ENCODE data around the gene DNAJB7. TPM values are rescaled to one million over a fixed set of nuclear protein-coding genes. Genes with fewer than 3 reads are reported as not detected.

DNAJB7 gene
- total and polyA plus RNA-seq, 2 experiments from 2014 or later: 0.63 TPM; not detected in 1

DNA sequence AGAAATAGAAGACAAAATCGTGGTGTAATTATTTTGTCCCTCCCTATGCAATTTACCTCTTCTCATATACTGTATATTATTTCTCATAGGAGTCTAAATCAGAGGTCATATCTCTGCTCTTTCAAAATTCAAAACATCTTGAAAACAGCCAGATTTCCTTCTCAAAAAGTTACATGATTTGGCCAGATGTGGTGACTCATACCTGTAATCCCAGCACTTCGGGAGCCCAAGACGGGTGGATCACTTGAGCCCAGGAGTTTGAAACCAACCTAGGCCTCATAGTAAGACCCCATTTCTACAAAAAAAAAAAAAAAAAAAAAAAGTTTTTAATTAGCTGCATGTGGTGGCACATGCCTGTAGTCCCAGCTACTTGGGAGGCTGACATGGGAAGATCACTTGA lies 29.0 kb upstream of the DNAJB7 start:
- Histone ChIP-seq H3K27me3 (ENCODE audit: insufficient read depth) (no peaks in the 10 kb centered on the region), H3K79me2 (replicated peaks; ENCODE audit: insufficient read depth) (no peaks in the 10 kb centered on the region), H3K9me2 (ENCODE audit: insufficient read depth) (no peaks in the 10 kb centered on the region), H3K27ac (ENCODE audit: low read depth) (no peak overlapping the region), H4K20me1 (replicated peaks; ENCODE audit: insufficient read depth) (no peaks in the 10 kb centered on the region), H3K36me3 (ENCODE audit: insufficient read depth) (peaks cover 8% of the 10 kb centered on the region), H3F3A (replicated peaks; ENCODE audit: low read depth) (no peaks in the 10 kb centered on the region), H3K4me1 (ENCODE audit: insufficient read depth) (no peaks in the 10 kb centered on the region), H3K4me2 (no peak overlapping the region), H2AFZ (no peak overlapping the region), H3K4me3 (no peak overlapping the region)
- Mint-ChIP-seq H3K9me3 (no peaks in the 10 kb centered on the region), H3K27me3 (ENCODE audit: insufficient read depth, low read depth, poor library complexity) (no peaks in the 10 kb centered on the region), H3K36me3 (ENCODE audit: low read depth) (peaks cover 26% of the 10 kb centered on the region), H3K4me1 (no peaks in the 10 kb centered on the region), H3K27ac (no peak overlapping the region), H3K4me3 (no peak overlapping the region)
- TF ChIP-seq EZH2phosphoT487 (IDR thresholded peaks at IDR 0.05; ENCODE audit: unreplicated experiment) (no peak), JUNB (IDR thresholded peaks at IDR 0.05; ENCODE audit: unreplicated experiment) (no peak), POLR2AphosphoS5 (IDR thresholded peaks at IDR 0.05; ENCODE audit: low read depth) (no peak), ZNF114 (CRISPR knock-in tag; IDR thresholded peaks at IDR 0.05) (no peak), STAT1 (IDR thresholded peaks at IDR 0.05; ENCODE audit: unreplicated experiment) (no peak), CREB1 (CRISPR knock-in tag; IDR thresholded peaks at IDR 0.05; ENCODE audit: low read depth) (no peak), NANOG (IDR thresholded peaks at IDR 0.05; ENCODE audit: borderline replicate concordance) (no peak), ZNF331 (CRISPR knock-in tag; IDR thresholded peaks at IDR 0.05; ENCODE audit: low read depth) (no peak), EZH2 (IDR thresholded peaks at IDR 0.05; ENCODE audit: low read depth, unreplicated experiment) (no peak)
- TF ChIP-seq, protein P1, sequence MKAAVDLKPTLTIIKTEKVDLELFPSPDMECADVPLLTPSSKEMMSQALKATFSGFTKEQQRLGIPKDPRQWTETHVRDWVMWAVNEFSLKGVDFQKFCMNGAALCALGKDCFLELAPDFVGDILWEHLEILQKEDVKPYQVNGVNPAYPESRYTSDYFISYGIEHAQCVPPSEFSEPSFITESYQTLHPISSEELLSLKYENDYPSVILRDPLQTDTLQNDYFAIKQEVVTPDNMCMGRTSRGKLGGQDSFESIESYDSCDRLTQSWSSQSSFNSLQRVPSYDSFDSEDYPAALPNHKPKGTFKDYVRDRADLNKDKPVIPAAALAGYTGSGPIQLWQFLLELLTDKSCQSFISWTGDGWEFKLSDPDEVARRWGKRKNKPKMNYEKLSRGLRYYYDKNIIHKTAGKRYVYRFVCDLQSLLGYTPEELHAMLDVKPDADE (IDR thresholded peaks at IDR 0.05): no peak
- TF ChIP-seq, protein P2, sequence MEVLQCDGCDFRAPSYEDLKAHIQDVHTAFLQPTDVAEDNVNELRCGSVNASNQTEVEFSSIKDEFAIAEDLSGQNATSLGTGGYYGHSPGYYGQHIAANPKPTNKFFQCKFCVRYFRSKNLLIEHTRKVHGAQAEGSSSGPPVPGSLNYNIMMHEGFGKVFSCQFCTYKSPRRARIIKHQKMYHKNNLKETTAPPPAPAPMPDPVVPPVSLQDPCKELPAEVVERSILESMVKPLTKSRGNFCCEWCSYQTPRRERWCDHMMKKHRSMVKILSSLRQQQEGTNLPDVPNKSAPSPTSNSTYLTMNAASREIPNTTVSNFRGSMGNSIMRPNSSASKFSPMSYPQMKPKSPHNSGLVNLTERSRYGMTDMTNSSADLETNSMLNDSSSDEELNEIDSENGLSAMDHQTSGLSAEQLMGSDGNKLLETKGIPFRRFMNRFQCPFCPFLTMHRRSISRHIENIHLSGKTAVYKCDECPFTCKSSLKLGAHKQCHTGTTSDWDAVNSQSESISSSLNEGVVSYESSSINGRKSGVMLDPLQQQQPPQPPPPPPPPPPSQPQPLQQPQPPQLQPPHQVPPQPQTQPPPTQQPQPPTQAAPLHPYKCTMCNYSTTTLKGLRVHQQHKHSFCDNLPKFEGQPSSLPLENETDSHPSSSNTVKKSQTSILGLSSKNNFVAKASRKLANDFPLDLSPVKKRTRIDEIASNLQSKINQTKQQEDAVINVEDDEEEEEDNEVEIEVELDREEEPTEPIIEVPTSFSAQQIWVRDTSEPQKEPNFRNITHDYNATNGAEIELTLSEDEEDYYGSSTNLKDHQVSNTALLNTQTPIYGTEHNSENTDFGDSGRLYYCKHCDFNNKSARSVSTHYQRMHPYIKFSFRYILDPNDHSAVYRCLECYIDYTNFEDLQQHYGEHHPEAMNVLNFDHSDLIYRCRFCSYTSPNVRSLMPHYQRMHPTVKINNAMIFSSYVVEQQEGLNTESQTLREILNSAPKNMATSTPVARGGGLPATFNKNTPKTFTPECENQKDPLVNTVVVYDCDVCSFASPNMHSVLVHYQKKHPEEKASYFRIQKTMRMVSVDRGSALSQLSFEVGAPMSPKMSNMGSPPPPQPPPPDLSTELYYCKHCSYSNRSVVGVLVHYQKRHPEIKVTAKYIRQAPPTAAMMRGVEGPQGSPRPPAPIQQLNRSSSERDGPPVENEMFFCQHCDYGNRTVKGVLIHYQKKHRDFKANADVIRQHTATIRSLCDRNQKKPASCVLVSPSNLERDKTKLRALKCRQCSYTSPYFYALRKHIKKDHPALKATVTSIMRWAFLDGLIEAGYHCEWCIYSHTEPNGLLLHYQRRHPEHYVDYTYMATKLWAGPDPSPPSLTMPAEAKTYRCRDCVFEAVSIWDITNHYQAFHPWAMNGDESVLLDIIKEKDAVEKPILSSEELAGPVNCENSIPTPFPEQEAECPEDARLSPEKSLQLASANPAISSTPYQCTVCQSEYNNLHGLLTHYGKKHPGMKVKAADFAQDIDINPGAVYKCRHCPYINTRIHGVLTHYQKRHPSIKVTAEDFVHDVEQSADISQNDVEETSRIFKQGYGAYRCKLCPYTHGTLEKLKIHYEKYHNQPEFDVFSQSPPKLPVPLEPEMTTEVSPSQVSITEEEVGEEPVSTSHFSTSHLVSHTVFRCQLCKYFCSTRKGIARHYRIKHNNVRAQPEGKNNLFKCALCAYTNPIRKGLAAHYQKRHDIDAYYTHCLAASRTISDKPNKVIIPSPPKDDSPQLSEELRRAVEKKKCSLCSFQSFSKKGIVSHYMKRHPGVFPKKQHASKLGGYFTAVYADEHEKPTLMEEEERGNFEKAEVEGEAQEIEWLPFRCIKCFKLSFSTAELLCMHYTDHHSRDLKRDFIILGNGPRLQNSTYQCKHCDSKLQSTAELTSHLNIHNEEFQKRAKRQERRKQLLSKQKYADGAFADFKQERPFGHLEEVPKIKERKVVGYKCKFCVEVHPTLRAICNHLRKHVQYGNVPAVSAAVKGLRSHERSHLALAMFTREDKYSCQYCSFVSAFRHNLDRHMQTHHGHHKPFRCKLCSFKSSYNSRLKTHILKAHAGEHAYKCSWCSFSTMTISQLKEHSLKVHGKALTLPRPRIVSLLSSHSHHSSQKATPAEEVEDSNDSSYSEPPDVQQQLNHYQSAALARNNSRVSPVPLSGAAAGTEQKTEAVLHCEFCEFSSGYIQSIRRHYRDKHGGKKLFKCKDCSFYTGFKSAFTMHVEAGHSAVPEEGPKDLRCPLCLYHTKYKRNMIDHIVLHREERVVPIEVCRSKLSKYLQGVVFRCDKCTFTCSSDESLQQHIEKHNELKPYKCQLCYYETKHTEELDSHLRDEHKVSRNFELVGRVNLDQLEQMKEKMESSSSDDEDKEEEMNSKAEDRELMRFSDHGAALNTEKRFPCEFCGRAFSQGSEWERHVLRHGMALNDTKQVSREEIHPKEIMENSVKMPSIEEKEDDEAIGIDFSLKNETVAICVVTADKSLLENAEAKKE (CRISPR knock-in tag; IDR thresholded peaks at IDR 0.05): no peak
- TF ChIP-seq, protein P3, sequence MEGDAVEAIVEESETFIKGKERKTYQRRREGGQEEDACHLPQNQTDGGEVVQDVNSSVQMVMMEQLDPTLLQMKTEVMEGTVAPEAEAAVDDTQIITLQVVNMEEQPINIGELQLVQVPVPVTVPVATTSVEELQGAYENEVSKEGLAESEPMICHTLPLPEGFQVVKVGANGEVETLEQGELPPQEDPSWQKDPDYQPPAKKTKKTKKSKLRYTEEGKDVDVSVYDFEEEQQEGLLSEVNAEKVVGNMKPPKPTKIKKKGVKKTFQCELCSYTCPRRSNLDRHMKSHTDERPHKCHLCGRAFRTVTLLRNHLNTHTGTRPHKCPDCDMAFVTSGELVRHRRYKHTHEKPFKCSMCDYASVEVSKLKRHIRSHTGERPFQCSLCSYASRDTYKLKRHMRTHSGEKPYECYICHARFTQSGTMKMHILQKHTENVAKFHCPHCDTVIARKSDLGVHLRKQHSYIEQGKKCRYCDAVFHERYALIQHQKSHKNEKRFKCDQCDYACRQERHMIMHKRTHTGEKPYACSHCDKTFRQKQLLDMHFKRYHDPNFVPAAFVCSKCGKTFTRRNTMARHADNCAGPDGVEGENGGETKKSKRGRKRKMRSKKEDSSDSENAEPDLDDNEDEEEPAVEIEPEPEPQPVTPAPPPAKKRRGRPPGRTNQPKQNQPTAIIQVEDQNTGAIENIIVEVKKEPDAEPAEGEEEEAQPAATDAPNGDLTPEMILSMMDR (conservative IDR thresholded peaks at IDR 0.05; ENCODE audit: low read depth in 2 of 2): no peak
- TF ChIP-seq, protein P4, sequence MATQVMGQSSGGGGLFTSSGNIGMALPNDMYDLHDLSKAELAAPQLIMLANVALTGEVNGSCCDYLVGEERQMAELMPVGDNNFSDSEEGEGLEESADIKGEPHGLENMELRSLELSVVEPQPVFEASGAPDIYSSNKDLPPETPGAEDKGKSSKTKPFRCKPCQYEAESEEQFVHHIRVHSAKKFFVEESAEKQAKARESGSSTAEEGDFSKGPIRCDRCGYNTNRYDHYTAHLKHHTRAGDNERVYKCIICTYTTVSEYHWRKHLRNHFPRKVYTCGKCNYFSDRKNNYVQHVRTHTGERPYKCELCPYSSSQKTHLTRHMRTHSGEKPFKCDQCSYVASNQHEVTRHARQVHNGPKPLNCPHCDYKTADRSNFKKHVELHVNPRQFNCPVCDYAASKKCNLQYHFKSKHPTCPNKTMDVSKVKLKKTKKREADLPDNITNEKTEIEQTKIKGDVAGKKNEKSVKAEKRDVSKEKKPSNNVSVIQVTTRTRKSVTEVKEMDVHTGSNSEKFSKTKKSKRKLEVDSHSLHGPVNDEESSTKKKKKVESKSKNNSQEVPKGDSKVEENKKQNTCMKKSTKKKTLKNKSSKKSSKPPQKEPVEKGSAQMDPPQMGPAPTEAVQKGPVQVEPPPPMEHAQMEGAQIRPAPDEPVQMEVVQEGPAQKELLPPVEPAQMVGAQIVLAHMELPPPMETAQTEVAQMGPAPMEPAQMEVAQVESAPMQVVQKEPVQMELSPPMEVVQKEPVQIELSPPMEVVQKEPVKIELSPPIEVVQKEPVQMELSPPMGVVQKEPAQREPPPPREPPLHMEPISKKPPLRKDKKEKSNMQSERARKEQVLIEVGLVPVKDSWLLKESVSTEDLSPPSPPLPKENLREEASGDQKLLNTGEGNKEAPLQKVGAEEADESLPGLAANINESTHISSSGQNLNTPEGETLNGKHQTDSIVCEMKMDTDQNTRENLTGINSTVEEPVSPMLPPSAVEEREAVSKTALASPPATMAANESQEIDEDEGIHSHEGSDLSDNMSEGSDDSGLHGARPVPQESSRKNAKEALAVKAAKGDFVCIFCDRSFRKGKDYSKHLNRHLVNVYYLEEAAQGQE (IDR thresholded peaks at IDR 0.05; ENCODE audit: unreplicated experiment): no peak
- ATAC-seq (no peak), DNase-seq (ENCODE audit: low spot score) (no peak)
